OCI-M1 (cell line): Measurements from ENCODE around the gene LAMA2.
"Not testable (repeated sequence)": the region's sequence is repeated elsewhere in the genome, so short reads cannot be mapped to it uniquely, and the experiment has no call there.

ENCODE experiments used
- DNase-seq: peaks from one replicate; lab custom pipeline; 2025; lab: John Stamatoyannopoulos, UW

Gene LAMA2

DNA sequence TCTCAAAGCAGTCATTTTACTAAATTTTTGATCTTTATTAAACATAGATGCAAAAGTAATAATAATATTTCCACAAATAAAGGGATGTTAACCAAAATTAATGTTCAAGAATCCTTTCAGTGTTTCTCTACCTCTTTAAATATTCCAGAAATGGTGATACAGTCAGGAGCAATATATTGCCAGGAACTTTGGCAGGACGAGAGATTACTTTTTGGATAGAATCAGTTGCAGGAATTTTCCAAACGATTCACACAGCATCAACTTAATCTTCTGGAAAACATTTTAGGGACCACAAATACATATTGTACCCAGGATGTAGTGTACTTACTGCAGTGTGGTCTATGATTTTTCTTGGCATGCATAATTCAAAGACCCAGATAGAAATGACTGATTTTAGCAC lies 125.7 kb downstream of the LAMA2 start:
- no peak for DNase-seq

DNA sequence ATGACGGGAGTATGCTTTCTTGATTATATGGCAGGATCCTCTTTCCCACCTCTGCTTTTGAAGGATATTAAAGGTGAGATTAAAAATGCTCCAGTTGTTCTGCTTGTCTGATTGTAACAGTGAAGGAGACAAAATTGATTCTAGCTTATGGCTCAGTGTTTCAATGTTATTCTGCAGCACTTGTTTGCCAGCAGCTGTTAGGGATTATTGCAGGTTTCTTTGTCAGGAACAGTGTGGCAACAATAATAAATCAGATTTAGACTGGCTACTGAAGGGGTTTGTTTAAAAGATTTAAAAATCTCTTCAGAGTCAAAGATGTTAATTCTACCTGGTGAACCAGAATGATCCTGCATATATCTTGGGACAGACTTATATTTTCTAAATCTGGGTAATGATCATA lies 126.9 kb downstream of the LAMA2 start:
- DNase-seq, result no peak

DNA sequence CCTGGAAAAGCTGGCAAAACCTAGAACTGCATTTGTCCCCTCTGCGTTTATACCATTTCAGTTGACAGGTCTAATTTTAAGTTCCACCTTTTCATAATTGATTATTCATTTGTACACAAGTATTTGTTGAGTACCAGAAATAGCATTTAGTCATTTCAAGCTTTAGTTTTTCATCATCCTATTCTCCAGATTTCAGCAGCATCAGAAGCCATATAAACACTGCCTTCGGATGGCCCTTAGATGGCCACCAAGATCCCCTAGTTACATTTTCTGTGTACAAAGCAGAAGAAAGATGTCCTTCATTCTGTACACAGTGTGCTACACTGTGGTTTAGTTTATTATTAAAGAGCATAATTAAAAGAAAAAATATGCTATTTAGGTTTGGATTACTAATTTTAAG lies 131.4 kb downstream of the LAMA2 start:
- no peak for DNase-seq

DNA sequence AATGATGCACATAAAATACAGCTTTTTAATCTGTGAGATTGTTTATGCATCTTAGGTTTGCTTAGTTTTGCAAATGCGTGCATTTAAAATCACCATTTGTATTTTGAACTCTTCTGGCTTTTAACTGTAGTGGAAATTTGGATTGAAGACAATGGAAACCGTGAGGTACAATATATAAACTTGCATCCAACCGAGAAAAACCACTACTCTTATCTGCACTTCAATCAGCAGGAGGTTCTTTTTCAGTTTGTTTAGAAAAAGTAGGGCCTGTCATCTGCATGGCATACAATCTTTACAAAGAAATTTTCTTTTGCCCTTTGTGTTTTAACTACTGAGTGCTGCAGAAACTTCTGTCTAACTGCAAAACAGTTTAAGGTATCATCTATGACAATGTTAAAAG lies 132.8 kb downstream of the LAMA2 start:
- DNase-seq, result no peak

DNA sequence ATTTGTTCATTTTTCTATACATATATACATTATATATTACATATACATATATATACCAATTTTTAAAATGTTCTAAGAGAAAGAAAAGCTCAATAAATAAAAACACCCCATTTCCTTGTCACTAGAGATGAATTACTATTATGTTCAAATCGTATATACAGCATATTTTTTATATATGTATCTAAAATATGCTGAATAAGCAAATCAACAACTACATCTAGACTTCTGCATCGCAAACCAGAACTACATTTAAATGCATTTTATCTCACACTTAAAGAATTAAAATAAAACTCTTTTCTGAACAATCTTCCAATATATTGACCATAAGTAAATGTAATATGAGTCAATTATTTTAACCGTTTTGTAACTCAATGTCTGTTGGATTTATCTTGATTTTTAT lies 133.9 kb downstream of the LAMA2 start:
- no peak for DNase-seq

DNA sequence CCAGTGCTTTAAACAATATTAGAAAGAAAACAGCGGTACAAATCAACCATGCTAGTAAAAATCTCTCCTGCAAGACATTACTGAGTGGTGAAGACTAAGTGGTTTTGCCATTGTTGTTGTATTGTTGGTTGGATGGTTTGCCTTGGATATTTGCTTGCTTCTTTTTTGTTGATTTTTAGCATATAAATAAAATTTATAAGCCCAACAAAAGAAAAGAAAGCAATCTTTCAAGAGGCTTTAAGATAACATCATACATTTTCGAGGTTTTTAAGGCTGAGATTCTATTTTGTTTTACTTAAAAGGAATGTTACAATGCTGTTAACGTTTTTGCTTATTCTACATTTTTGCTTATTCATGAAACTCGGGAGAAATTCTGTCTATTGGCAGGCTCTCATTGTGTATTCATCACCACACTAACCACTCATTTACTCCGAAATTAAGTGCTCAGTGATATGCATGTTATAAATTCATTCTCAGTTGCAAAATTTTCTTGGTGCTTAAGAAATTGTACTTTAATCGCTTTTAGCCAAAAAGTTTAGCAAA lies 139.1 kb downstream of the LAMA2 start:
- DNase-seq, result no peak

DNA sequence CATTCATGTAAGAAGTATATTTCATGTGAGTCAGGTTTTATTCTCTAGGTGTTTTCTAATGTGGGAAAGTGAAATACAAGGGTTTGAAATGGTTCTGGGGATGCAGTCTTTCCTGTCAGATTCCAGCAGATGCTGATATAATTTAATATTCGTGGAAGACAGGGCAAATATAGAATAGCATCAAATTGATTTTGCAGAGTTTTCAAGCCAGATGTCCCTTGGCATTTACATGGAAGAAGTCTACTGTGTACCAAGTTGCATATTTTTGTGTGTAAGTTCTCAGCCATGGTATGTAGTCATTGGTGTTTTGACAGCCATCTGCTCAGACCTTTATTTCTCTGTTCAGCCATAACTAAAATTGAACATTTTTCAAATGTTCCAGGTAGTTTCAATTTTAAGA lies 143.7 kb downstream of the LAMA2 start:
- no peak for DNase-seq

DNA sequence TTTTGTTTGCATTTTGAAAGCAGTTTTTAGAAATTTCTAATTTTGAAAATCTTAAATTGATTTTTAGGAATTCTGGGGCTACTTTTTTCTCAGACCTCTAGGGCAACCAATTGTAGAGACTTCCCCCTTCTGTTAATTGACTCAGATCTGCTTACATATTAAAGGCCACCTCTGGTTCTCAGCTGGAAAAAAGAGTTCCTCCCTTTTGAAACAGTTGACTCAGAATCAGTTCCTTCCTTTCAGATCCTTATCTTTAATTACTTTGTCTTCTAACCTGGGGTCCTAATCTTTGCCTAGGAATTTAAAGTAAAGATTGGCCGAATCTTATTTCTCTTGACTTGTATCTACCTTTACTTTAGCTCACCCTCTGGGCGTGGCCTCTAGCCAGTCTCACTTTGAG lies 146.8 kb downstream of the LAMA2 start:
- DNase-seq, result no peak

DNA sequence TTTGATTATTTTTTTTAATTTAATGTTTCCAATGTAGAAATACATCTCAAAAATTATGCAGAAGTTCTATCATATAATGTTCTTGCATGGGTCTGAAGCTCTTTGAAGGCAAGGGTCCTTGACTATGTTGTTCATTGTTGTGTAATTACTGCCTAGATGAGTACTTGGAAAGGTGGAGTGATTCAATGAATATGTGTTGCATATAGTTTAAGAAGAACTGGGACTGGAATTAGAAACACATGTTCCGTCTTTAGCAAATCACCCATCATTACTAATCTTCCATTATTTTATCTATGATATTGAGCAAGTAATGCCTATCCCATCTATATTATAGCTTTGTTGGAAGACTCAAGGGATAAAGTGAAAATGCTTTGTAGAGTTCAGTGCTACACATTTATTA lies 147.3 kb downstream of the LAMA2 start:
- DNase-seq, result no peak

DNA sequence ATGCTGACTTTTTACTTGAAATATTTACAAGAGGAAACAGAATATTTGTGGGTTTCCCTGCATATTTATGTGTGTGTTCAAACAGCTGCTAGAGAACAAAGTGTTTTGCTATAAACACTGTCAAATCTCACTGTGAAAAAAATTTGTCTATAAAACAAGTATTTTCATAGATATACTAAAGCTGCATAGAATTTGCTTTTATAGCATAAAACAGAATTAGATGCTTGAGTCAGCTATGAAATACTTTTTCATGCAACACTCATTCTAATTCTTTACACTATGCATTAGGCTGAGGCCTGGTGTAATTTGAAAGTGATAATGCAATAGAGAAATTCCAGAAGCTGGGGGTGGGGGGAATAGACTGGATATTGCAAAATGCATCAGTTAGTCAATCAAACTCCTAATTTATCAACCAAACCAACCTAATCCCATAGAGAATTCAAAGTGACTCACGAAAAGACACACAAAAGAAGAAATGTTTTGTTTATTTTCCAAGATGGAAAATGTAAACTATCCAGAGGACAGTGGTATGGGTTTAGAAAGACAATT lies 148.2 kb downstream of the LAMA2 start:
- DNase-seq, result no peak

DNA sequence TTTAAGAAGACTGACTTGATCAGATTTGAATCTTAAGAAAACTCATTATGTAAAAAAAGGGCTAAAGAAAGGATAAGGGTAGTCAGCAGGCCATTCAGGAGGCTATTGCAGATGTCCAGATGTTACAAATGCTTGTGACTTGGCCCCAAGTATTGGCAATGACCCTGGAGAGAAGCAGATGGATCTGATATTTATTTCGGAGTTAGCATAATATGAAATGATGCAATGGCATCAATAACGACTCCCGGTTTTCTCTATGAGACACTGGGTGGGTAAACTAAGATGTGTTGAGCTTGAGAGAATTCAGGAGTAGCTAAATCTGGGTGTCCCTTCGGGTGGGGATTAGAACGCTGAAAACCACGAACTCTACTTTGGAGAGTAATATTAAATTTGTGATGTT lies 149.7 kb downstream of the LAMA2 start:
- no peak for DNase-seq

DNA sequence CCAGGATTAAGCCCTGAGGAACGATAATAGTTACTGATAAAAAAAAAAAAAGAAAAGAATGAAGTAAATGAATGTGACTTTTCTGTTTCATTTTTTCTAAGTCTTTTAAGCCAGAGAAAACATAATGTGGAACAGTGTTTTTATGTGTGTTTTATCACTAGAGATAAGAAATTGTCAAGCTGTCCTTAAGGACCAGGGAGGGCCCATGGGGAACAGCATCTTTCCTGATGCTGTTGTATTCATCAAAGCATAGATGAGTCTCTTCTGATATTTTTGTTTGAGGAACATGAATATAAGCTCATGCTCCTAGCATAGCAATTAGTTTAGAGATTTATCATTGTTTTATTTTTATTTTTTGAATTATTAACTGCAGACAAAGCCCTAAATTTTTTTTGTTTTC lies 150.2 kb downstream of the LAMA2 start:
- DNase-seq, result no peak

DNA sequence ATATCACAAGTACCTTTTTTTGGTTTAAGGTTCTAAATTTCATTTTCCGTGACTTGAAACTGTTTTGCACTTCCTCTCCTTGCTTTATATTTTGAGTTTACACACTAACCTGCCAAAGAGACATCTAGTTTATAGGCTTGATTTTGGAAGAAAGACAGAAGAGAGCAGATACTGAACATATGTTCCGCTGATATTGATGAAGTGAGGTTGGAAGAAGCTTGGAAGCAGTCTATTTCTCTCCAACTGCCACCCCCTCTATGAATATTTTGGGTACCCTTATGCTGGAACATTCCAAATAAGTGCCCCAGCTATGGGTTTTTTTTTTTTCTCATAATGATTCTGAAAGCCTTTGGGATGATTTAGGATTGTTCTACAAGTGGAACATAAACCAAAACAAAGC lies 150.6 kb downstream of the LAMA2 start:
- no peak for DNase-seq

DNA sequence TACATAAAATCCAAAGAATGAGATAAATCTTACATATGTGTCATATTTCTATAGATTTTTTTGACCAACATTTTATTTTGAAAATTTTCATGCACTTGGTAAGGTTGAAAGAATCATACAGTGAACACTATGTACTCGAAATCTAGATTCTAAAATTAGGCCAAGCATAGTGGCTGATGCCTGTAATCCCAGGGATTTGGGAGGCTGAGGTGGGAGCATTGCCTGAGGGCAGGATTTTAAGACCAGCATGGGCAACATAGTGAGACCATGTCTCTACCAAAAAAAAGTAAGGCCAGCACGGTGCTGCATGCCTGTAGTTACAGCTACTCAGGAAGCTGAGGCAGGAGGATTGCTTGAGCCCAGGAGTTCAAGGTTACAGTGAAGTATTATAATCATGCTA lies 158.6 kb downstream of the LAMA2 start:
- no peak for DNase-seq

DNA sequence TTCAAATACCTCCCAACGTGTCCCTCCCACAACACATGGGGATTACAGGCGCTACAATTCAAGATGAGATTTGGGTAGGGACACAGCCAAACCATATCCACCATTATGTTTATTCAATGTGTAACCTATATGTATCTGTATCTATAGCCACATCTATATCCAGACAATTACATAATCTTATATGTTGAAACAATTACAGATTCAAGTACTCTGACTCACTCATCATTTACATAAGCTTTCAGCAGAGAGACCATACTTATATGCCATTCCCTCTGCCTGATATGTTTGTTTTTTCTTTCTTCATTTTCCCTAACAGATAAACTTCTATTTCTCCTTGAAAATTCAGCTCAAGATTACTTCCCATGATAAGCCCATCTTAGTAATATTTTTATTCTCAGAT lies 163.6 kb downstream of the LAMA2 start:
- DNase-seq, result no peak

DNA sequence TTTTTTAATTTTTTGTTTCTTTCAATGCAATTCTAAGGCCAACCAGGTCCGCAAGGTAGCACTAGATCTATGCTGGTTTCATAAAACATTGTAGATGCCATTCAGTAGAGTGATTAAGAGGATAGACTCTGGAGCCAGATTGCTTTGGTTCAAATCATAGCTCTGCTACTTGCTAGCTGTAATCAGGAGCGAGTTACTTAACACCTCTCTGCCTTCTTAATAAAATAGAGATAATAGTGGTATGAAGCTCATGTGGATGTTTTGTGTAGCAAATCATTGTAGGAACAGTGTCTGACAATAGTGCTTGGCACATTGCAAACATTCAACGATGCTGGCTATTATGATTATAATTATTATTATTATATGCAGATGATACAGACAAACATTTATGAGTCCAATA lies 164.9 kb downstream of the LAMA2 start:
- DNase-seq, result no peak

DNA sequence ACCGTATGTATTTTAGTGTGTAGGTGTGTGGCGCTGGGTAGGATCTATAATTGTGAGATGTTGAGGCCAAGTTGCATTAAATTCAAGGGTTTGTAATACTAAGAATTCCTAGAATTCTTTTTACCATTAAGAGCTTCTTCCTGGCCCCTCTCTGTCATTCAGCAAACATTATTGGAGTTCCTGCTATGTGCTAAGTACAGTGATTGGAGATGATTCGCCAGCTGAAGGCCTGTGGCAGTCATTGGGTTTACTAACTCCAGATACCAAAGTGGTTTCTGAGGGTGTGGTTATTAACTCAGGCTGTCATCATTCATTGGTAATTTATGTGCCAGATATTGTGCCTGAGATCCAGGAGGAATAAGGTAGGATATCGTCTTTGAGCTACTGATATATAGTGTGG lies 167.1 kb downstream of the LAMA2 start:
- DNase-seq, result no peak

DNA sequence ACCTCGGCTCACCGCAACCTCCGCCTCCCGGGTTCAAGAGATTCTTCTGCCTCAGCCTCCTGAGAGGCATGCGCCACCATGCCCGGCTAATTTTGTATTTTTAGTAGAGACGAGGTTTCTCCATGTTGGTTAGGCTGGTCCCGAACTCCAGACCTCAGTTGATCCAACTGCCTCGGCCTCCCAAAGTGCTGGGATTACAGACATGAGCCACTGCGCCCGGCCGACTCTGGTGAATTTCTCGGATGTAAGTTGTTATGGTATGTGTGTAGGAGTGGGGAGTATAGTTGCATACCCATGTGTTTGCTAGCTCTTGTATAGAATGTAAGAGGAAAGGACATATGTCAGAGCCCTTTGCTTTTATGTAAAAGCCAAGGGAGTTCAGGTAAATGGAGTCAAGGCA lies 170.2 kb downstream of the LAMA2 start:
- not testable (repeated sequence) for DNase-seq

DNA sequence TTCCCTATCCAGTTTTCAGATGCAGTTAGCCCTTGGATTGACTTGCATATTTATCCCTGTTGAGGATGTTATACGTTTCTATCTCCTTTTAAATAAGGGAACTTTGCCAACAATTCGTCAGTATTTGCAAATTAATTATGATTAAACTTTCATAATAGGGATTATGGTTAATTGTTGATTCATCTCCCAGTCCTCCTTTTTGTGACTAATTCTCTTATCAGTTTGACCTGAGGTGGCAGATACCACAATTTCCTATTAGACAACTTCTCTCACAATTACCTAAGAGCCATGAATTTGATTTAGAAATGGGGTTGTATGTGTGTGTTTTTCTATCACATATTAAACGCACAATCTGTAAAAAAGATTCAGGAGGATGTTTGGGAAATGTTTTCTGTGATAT lies 172.9 kb downstream of the LAMA2 start:
- DNase-seq, result no peak

DNA sequence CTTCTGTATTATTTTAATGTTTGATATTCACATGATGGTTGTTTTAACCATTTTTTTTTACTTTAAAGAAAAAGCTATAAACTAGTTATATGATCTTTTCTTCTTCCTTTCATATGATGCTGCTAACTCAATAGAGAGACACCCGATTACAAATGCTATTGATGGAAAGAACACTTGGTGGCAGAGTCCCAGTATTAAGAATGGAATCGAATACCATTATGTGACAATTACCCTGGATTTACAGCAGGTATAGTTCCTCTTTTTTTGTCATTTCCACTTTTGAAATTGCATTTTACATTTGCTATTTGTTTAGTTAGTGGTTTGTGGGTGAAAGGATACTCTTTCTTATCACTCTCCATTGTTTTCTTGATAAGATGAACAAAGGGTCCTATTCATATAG lies 176.7 kb downstream of the LAMA2 start:
- DNase-seq, result peak; percentile 35

DNA sequence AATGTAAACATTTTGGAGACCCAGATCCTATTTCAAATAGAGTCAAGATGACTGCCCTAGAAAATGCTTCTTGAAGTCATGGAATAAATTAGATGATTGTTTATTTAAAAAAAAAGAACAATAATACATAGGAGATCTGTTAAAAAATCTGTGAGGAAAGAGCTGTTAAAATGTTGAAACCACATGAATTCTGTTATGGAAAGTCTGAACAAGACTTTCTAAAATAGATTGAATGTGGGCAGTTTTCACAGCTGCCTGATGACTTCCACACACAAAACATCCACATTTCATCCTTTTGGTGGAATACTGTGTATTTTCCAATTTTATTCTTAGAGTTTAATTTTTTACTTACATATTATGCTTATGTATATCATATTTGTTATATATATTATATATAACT lies 186.1 kb downstream of the LAMA2 start:
- no peak for DNase-seq

DNA sequence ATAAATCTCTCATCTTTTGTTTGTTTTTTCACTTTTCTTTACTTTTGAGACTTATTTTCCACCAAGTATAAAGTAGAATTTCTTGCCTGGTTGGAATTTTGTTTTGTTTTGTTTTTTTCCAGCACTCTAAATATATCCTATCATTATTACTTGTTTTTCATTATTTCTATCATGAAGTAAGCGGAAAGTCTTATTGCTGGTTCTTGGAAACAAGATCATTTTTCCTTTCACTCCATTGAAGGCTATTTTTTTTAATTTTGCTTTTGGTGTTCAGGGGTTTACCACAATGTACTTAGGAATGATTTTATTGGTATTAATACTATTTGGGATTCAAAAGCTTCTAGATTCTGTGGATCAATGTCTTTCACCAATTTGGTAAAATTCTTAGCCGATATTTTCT lies 190.1 kb downstream of the LAMA2 start:
- no peak for DNase-seq

DNA sequence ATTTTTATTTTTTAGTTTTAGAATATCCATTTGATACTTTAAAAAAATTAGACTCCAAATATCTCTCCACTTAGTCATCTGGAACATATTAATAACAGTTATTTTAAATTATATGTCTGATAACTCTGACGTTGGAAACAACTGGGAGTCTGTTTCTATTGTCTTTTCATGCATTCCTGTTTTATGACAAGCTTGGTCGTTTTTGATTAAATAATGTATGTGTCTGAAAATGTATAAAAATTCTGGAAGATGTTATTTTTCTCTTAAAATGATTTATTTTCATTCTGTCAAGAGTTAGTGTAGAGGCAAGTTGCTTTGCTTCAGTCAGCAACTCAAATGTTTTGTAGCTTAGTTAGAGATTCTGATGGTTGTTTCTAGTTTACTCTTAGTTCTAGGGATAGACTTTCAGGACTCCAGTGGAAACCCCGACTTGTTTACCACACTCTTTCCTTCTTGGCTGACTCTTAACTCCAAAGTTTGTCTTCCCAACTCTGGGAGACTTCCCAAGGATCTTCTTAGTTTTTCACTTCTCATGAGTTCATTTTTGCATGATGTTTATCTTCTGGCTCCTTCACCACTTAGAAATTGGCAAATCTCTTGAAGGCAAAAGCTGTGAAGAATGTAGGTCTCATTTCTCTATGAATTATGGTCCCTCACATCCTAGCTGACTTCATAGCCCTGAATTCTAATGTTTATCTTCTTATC lies 190.9 kb downstream of the LAMA2 start:
- no peak for DNase-seq

DNA sequence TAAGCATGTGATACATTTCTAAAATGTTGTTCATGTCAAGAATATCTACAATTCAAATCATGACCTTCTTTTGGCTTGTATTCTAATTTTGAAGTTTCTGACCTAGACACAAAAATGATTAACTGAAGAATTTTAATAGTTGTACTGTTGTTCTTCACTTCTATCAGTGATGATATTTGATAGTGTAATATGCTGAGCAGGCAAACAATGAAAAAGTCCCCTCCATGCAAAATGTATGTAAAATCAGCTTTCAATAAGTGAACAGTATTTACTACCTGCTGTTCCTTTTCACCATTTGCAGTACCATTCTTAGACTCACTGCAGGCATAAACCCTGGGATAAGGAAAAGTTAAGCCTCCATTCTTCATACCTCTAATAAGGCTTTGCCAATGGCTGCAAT lies 201.5 kb downstream of the LAMA2 start:
- DNase-seq, result no peak
